HG02884 (cell line): ENCODE measurements around the gene S100A10.

Experiments used
- ATAC-seq: cut with Tn5 transposase; IDR thresholded peaks from one replicate; pipeline ENCODE4 v1.9.1; 2021; ENCODE audit warnings: mild to moderate bottlenecking, moderate library complexity; ENCODE audit not compliant: unreplicated experiment

S100A10 gene, protein sequence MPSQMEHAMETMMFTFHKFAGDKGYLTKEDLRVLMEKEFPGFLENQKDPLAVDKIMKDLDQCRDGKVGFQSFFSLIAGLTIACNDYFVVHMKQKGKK

DNA sequence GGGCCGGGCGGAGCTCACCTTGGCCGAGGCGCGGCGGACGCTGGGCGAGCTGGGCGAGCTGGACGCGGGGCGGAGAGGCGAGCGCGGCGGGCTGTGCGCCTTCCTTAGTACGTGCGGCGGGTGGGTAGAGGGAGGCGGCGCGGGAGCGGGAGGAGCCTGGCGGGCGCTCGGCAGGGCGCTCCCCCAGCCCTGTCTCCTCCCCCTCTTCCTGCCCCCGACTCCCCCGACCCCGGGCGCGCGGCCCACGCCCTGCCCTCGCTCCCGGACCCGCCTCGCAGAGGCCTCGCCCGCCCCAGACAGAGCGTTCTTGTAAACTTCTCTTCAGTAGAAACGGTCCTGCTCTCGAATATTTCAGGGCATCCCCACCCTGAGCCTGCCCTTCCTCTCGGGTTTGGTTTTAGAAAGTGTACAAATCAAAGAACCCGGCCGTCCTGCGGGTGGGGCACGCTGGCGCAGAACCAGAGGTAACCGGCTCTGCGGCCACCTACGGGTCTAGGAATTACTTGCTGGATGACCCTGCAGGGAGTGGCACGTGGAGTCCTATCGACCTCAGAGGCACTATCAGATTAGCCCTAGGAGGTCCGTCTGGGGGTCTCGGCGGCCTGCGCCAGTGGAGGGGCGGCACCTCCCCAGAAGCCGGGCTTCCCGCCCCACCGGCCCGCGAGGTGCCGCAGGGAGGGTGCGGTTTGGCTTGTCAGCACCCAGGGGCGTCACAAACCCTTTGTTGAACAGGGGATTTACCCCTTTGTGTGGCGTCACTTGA is at the start of gene S100A10:
Gene S100A10, minus strand, starts transcription at position 126 of the 763 bp plus-strand sequence. CDS start 7,629 bp downstream, outside the sequence.
- ATAC-seq: no peak

DNA sequence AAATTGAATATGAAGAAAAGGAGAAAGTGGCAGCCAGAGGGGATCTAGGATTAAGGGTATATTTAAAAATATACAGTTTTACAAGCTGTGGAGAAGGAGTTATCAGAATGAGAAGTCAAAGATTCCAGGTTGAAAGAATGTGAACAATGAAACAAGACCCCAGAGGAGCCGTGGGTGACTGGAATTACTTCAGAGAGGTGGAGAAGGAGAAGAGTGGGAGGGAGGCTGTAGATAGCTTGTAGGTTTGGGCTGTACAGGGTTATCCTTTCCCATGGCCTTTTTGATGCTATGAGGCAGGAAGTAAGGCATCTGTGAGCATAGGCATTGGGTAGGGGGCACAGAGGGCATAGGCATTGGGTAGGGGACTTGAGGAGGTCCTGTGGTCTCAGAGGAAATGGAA is 48.4 kb upstream of the S100A10 start:
- no peak for ATAC-seq

DNA sequence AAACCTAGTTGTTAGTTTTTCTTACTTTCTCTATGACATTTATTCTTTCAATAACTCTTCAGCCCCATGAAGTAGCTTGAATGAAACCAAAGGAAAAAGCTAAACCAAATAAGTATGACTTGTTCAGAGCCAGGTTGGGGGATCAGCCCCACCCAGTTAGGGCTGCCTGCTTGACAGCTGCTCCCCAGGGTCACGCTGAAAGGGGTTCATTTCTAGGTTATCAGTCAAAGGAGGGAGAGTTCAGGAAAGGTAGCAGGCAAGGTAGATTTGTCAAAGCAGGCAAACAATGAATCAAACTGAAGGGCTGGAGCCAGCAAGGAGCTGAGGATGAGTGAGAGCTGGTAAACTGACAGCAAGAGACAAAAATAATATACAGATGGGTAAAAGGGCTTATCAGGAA is 46.2 kb upstream of the S100A10 start:
- no peak for ATAC-seq

DNA sequence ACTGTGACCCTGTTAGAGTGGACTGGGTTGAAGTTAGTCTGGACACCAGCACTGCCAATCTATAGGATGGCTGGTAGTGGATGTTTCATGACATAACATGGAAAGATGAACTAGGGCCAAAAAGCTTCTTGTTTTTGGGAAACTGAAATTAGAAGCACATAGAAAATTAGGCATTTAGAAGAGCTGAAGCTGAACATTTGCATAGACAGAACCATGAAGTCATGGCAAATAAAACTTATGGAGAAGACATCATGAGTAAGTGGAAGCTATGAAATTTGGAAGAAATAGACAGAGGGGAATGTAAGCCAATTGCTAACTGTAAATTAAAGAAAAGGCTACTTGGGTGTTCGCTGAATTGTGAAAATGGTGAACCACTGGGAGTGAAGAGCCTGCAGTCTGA is 45.8 kb upstream of the S100A10 start:
- ATAC-seq: no peak

DNA sequence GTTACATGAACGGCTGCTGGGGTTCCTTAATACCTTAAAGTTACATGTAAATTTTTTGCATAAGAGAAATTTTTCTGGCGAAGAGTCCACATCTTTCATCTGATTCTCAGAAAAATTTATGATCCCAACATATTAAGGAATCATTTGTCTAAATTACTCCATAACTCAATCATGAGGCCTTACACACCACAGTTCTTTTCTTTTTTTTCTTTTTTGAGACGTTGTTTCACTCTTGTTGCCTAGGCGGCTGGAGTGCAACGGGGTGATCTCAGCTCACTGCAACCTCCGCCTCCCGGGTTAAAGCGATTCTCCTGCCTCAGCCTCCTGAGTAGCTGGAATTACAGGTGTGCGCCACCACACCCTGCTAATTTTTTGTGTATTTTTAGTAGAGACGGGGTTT is 45.2 kb upstream of the S100A10 start:
- no peak for ATAC-seq

DNA sequence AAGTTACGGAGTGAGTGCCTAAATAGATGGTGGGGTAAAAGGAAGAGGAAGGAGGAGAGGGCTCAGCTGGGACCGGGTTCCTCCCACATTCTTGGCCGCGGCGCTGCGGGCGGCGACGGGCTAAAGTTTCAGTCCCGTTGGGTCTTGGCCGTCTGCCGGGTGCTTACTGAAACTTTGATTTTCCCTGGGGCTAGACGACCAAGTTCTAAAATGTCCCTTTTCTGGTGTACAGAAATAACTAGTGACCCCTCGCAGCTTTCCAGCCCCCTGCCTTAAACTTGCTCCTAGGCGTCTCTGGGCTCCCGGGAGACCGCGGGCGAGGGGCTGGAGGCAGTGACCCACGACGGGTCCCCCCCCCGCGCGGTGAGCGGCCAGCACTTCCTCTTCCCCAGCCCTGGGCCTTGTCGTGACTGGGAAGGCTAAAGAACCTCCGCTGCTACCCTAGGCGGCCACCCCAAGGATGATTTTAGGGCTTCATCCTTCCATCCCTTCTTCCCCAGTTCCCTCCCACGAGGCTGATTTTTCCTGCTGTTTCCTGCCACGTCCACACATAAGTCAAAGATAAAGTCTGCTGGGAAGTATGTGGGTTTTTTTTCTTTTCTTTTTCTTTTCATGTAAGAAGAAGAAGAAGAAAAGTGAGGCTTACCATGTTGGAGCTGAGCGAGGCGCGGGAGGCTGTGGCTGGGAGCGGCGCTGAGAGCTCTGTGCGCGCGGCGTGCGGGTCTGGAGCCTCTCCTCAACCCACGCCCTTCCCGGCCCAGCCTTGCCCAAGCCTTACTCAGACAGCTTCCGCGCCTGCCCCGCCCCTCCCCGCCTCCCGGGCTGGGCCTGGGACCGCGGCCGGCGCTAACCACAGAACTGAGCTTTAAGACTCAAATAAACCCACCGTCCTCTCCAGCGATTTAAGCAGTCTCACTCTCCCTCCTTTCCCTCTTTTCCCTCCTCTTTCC is 42.9 kb upstream of the S100A10 start, which contains the start of gene S100A11:
Gene S100A11, minus strand, starts transcription at position 738 of the 950 bp plus-strand sequence. Its CDS starts 89 bp downstream, at position 649.
- ATAC-seq: no peak

DNA sequence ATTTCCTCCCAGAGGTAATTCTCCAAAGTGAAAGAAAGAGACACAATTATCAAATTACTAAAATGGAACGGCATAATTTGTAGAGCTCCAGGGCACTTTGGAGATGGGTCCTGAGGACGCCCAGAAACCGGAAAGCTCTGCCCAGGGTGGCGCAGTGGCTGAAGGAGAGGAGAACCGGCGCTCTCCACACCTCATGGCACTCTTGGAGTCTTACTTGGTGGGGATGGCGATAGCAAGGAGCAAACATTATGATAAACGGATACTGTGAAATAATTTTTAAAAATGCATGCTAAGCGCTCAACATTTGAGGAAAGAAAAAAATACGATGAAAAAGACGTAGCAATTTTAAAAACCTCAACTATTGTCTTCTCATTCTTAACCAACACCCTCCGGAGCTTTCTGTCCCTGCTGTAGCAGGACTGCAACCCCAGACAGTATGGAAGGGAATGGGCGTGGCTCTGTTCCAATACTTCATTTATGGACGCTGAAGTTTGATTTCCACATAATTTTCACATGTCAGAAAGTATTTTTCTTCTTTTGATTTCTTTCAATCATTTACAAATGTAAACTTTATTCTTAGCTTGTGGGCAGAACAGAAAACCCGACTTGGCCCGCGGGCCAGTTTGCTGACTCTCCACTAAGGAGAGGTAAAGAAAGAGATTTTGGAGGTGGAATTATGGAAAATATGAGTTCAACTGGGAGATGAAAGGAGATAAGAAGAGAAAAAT is 42.0 kb upstream of the S100A10 start:
- ATAC-seq: no peak

DNA sequence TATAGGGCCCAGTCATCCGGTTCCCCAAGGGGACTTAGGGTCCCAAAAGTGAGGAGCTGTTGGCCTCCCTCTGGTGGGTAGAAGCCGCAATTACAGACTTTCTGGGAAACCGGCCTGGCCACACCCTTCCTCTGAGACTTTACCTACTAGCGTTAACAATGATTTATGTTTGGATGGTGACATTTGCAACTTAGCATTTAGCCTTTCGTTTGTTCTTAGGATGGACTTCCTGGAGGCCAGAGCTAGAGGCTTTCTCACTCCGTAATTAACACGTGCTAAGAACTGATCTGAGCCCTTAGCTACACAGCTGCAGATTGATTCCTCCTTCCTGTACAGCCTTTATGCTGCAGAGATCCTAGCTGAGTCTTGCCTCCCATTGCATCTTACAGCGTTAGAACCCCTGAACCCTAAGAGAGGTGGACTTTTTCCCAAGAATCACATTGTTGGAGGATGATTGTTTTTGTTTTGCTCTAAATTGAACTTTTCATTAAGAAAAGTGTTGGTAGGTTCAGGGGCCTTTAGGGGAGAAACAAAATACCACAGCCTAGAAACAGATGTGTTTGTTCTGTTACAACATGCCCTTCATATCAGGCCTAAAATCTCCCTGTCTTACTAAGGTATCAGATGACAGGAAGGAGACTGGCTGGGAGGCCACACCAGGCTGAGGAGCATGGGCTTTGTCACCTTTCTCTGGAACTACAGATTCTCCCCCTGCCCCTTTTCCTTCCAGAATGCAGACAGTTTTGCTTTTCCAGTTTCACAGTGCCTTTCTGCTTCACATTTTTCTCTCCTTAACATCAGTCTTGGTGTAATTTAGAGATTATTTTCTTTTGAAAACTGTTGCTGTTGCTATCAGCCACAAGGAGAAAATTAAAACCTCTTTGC is 41.2 kb upstream of the S100A10 start:
- no peak for ATAC-seq

DNA sequence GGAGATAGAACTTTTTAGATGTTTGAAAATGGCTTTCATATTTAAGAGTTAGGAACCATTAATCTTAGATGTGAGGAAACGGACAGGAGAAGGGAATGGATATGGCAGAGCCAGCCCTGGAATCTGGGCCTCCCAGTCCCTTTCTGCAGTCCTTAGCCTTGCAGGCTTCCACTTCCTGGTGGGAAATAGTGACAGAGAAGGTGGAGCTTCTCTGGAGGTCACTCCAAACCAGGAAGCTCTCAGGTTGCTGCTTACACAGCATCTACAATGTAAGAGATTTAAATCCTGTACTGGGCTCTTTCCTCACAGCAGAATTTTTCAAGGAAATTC is 40.6 kb upstream of the S100A10 start:
- ATAC-seq: no peak

DNA sequence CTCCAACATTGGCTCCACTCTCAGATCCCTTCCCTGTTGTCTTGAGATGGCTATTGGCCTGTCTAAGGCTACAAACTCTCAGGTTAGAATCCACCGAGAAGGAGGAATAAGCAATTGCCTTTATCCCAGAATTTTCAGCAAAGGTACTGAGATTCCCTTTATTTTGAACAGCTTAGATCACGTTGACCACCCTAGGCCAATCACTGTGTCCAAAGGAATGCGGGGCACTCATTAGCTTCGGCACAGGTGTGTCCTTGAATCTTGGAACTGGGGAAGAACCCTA is 36.2 kb upstream of the S100A10 start:
- no peak for ATAC-seq

DNA sequence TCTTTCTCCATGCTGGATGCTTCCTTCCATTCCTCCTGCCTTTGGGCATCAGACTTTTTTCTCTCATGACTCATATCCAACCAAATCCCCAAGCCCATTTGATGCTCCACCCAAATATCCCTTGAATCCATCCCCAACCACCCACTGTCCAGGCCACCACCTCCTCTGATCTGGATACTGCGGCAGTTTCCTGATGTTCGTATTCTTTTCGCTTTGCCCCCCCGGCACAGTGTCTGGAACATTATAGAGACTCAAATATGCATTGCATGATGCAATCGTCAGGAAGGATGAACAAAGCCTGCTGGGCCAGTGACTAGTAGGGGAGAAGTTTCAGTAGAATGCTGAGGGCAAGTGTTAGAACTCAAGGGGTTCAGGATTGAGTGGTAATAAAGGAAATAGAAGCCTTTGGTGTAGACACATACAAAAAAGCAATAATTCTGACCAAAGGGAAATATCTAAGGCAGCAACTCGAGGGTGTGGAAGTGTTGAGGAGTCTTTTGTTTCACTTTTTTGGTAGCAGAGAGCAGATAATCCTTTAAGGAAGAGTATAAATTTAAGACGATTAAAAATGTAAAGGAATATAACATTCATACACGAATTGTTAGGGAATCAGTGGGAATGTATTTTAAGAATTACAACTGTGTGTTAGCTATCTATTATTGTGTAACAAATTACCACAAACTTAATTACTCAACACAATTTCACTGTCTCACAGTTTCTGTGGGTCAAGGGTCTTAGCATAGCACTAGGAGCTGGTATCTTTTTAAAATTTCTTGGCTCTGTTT is 35.7 kb upstream of the S100A10 start:
- ATAC-seq: no peak

DNA sequence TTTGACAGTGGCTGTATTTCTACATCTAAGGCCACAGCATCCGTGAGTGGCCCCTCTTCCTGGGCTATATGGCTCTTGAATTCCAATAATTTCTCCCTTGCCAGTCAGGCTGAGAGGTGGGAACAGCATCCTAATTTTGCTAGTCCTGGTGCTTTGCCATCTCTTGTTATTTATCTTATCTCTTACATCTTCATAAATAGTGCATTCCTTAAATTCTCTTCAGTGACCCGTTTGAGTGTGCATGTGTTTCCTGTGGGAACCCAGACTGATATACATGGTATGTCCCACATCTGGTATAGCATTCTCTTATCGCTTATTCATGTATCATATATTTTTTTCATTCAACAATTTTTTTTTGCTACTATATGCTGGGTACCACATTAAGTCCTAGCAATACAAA is 33.2 kb upstream of the S100A10 start:
- ATAC-seq: no peak

DNA sequence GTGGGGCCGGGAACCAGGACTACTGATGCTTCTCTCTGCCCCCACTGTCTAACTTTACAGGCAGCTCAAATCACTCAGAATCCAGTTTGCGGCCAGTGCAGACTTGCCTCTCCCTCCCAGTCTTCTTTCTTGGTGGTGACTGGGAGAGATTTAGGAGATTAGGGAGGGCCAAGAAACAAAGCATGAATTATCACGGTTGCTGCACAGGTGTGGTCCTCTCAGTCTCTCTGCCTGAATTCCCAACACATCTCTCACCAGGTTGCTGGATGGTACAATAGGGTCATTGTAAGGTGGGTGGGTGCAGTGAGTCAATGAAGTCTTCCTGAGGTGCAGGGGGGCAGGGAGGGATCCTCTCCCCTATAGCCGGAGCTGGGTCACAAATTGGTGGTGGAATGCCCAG is 30.6 kb upstream of the S100A10 start:
- ATAC-seq: no peak

DNA sequence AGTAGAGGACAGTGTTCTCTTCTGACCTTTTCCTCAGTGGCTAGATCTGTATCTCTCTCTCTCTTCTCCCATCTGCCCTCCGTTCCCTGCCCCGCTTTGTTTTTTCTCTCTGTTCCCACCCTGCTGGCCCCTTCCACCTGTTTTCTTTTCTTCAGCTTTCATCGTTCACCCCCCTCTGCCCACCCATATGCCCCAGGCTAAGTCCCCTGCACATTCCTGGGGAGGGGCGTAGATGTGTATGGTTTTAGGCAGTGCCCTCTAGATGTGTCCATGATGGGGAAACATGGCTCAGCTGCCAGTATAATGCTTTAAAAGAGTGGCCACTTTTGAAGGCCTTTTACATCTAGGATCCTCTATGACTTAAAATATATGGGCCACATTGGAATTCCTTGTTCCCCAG is 29.6 kb upstream of the S100A10 start:
- no peak for ATAC-seq

DNA sequence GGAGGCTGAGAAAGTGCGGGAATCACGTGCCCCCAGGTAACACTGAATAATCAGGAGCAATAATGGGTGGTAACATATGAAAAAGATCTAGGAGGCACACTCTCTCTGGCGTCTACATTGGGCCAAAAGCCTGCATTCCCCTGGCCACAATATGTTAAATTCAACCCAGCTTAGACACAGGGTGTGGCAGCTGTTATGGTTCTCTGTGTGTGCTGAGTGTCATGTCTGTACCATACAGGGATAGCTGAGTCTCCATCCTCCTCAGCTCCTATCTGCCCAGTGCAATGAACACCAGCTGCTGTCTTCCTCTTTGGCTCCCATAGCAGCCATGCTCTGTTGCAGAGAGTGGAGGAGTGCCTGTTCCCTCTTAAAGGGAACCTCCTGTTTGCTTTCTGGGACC is 28.8 kb upstream of the S100A10 start:
- ATAC-seq: no peak

DNA sequence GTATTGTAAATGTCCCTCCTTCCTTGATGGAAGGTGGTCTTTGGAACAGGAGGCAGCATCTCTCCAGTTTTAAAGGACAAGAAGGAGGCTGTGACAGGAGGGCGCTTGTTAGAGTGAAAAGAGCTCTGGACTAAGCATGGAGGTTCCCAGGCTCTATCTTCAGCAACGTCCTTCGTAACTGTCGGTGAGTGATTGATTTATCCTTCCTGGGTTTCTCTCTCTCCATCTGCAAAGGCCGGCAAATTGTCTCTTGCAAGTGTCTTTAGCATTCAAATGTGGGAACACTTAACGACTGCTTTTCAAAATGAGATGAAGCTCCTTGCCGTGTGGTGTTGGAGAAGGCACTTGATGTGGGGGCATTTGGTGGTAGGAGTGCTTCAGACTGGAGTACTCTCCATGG is 27.9 kb upstream of the S100A10 start:
- ATAC-seq: no peak

DNA sequence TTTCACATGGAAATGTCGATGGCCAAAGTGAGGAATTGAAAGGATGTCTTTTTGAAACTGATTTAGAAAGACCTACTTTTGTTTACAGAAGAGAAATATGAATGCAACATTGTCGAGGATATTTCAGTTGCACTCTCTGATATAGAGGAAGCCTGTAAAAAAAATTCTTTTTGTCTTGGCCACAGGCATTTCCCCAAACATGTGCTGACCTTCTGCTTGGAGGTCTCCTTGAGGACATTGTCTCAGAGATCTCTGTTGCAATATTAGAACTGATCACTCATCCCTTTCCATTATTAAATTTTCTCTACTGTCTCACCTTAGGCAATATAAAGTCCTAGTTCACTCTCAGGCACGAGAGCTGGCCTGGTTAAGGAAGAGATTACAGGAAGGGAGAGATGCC is 27.2 kb upstream of the S100A10 start:
- ATAC-seq: no peak

DNA sequence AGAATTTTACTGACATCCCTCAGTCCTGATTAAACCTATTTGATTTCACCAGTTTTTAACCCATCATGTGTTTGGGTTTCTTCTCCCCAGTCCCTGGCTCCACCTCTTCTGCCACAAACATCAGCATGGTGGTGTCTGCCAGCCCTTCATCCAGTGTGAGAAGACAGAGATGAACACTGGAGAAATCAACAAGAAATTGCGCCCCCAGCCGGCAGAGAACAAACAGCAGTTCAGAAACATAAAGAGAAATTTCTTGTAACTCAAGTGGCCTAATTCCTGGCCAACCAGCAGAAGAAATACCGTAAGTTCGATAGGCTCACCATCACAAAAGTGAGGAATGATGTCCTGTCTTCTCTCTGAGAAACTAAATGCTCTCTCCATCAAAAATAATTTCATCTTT is 24.9 kb upstream of the S100A10 start:
- ATAC-seq: no peak

DNA sequence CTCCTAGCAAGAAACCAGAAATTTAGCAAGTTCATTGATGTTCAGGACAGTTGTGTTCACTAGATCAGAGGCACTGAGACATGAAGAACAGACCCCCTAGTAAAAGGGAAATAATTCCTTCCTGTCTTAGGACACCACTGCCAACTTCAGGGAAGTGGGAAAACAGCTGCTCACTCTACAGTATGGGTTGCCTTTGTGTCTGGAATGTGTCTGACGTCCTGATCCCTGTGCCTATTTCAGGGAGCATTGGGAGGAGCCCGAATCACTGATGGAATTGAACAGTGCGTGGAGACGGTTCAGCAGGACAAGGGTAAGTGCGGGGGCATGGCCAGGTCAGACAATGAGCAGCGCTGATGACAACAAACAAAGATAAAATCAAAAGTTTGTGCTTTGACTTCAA is 22.1 kb upstream of the S100A10 start:
- ATAC-seq: no peak

DNA sequence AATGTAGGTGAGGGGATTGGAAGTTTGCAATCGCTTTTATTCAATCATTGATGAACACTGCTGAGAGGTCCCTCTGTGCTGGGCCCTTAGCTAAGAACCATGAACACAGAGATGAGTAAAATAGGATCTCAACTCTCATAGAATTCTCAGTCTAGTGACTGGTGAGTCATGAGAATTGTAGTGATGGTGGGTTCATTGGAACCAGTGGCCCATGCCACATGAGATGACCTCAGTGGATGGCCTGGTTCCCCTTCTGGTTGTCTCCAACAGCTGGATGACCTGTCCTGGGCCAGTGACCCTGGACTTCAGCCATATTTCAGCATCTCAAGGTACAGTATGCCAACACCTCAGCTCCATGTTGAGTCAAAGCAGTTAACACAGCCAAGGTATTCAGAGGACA is 21.3 kb upstream of the S100A10 start:
- no peak for ATAC-seq
